Right forelimb (tissue), 1 donor: Measurements from ENCODE around the gene IRF7.

Experiments
- DNase-seq: peaks from one replicate; pipeline ENCODE4 v3.0.0-alpha.2; 2018

Gene IRF7

GRCh38 chr11:620201-620600 lies 4.5 kb upstream of the IRF7 start:
- no peak for DNase-seq

GRCh38 chr11:619628-620050 lies 3.9 kb upstream of the IRF7 start:
- no peak for DNase-seq

DNA sequence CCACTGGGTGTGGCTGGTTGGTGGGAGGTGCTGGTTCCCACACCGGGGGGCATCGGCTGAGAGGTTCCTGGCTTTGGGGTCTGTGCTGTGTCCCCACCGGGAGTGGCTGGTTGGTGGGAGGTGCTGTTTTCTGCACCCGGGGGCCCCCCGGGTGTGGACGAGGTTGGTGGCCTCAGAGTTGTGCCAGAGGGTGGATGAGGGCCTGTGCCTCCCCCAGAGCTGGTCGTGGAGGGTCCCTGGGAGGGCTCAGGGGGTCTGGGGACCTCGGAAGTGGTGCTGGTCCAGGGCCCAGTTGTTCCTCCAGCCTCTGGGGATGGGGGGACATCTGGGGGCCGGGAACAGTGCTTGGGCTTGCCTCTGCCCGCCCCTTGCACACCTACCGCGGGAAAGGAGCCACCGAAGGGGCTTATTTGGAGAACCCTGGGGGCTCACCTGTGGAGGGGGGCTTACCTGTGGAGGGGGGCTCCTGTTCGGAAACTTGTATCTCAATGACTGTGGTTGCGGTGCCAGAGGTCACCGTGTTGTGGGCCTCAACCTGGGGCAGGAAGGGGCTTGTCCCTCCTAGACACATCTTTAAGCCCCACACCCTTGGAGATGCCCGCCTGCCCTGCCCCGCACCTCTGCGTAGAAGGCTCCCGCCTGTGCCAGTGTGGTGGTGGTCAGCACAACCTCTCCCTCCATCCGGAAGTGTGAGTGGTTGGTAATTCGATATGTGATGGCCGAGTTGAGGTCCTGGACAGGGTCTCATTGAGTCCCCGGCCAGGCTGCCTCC lies 3.3 kb upstream of the IRF7 start:
- DNase-seq = no peak

GRCh38 chr11:617912-618682 lies 2.3 kb upstream of the IRF7 start:
- DNase-seq = no peak

- no peak for DNase-seq
These were observed 1.6 kb upstream of the IRF7 start for GRCh38 chr11:617199-617911.

- DNase-seq = no peak
These were observed 809 bp upstream of the IRF7 start for GRCh38 chr11:616320-617198.

GRCh38 chr11:614623-615503 lies 887 bp downstream of the IRF7 start:
- no peak for DNase-seq

DNA sequence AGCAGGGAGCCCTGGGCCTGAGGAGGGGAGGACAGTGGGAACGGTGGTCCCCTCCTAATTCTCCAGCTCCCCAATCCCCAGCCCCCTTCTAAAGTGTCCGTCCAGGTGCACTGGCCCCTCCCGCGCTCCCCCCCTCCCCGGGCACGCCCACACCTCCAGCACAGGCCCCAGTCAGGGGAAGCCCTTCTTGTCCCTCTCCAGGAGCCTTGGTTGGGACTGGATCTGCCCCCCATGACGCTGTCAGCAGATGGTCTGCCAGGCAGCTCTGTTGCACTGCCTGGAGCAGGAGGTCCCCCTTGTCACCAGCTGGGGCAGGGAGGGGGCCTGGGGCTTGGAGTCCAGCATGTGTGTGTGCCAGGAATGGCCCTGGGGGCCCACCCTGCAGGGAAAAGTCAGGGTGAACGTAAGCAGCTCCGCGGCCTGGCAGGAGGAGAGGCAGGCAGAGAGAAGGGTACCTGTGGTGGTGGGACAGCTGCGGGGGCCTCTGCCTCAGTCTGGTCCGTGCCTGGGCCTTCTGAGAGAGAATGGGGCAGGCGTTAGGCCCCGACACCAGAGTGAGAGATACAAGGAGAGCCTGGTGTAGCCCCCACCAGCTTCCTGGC lies 1.6 kb downstream of the IRF7 start:
- DNase-seq = no peak

DNA sequence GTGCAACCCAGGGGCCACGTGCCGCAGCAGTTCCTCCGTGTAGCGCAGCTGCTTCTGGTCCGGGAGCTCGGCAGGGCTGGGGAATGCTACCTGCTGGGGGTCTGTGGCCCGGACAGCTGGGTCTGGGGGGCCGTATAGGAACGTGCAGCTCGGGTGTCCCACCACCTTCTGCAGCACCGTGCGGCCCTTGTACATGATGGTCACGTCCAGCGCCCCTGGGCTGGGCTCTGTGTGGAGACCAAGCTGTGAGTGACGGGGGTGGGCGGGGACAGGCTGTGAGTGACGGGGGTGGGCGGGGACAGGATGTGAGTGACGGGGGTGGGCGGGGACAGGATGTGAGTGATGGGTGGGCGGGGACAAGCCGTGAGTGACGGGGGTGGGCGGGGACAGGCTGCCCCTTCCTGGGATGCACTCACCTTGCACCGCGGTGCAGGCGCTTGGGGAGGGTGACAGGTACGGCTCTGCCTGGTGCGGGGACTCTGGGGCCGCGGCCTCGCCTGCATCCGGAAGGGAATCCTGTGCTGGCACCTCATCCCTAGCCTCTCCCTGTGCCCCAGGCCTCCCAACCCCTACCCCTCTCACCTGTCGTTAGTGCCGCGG lies 2.3 kb downstream of the IRF7 start:
- peak; percentile 76 for DNase-seq

GRCh38 chr11:612961-613300 lies 2.8 kb downstream of the IRF7 start:
- DNase-seq = no peak

DNA sequence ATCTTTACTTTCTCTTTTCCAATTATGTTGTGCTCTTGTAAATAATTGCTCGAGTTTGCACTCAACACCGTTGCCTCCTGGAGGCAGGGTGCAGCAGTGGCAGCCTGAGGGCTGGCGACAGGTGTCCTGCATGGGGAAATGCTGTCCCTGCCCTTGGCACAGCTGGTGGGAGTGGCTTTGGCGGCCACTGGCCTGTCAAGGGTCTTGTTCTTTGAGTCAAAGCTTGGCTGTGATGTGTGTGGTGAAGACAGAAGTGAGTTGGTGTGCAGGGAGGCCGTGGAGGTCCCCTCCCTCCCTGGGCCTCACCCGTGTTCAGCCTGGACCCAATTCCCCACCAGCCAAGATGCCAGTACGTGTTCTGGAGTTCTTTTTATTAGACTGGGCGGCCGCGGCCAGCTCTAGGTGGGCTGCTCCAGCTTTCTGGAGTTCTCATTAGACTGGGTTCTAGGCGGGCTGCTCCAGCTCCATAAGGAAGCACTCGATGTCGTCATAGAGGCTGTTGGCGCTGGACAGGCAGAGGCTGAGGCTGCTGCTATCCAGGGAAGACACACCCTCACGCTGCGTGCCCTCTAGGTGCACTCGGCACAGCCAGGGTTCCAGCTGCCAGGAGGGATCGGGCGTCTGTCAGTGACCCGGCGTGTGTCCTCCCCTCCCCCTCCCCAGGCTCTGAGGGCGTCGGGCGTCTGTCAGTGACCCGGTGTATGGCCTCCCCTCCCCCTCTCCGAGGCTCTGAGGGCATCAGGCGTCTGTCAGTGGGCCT lies 3.4 kb downstream of the IRF7 start:
- DNase-seq = no peak

GRCh38 chr11:611001-611996 lies 4.5 kb downstream of the IRF7 start:
- no peak for DNase-seq

GRCh38 chr11:610146-610801 lies 5.5 kb downstream of the IRF7 start:
- no peak for DNase-seq

- no peak for DNase-seq
These were observed 6.4 kb downstream of the IRF7 start for GRCh38 chr11:609341-609811.

DNA sequence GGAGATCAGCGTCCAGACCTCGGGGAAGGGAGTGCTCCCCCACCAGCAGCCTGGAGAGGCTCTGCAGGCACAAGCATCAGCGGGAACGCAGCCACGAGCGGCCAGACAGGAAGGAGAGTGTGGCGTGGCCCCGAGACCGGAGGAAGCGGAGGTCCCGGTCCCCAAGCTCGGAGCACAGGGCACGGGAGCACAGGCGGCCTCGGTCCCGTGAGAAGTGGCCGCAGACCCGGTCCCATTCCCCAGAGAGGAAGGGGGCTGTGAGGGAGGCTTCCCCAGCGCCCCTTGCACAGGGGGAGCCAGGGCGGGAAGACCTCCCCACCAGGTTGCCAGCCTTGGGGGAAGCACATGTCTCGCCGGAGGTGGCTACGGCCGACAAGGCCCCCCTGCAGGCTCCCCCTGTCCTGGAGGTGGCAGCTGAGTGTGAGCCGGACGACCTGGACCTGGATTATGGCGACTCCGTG lies 6.9 kb downstream of the IRF7 start:
- DNase-seq = no peak

GRCh38 chr11:607971-608659 lies 7.6 kb downstream of the IRF7 start:
- no peak for DNase-seq
